ENCODE measurements around the gene TMEM170A.

DNA sequence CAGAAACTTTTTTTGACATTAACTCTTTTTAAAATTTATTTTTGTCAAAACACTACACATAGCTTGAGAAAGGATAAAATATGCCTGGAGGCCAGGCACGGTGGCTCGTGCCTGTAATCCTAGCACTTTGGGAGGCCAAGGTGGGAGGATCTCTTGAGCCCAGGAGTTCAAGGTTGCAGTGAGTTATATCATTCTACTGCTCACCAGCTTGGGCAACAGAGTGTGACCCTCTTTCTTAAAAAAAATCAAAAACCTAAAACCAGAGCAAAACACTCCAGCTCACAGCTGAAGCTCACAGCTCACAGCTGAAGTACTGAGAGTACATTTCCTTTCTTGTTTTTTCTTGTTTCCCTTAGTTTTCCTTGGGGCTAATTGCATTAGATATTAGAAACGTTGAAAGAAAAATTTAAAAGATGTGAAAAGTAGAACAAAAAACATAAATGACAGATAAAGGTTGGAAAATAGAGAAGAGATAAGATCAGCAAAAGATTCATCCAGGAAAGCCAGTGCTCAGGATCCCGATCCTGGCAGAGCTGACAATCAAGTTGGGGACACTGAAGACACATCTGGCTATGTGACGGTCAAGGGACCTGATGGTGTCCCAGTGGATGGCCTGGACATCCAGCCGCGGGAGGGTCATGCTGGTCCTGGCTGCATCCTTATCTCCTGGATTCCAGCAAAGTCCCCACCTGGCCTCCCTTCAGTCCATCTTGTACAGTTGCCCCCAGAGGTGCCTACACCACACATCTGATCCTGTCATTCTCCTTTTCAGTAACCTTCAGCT, 20.9 kb upstream of the TMEM170A start:
- TF ChIP-seq, protein P1, sequence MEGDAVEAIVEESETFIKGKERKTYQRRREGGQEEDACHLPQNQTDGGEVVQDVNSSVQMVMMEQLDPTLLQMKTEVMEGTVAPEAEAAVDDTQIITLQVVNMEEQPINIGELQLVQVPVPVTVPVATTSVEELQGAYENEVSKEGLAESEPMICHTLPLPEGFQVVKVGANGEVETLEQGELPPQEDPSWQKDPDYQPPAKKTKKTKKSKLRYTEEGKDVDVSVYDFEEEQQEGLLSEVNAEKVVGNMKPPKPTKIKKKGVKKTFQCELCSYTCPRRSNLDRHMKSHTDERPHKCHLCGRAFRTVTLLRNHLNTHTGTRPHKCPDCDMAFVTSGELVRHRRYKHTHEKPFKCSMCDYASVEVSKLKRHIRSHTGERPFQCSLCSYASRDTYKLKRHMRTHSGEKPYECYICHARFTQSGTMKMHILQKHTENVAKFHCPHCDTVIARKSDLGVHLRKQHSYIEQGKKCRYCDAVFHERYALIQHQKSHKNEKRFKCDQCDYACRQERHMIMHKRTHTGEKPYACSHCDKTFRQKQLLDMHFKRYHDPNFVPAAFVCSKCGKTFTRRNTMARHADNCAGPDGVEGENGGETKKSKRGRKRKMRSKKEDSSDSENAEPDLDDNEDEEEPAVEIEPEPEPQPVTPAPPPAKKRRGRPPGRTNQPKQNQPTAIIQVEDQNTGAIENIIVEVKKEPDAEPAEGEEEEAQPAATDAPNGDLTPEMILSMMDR (IDR thresholded peaks at IDR 0.05), result no peak
- no peak for TF ChIP-seq POLR2A (IDR thresholded peaks at IDR 0.05)

All from right lobe of liver (tissue), 4 donors.